GM12874 (cell line): ENCODE measurements around the gene LRRC47.

Source experiments
- CTCF ChIP-seq: IDR thresholded peaks from 2 replicates; pipeline ENCODE4 v1.5.1; 2011; ENCODE audit warnings: low read depth, mild to moderate bottlenecking, control low read depth, low read length, moderate library complexity; ENCODE audit not compliant: insufficient read depth

The LRRC47 gene

GRCh38 chr1:3741566-3742438 is 54.5 kb downstream of the LRRC47 start:
- TF ChIP-seq CTCF: no peak

- TF ChIP-seq CTCF: no peak
Observed at GRCh38 chr1:3740752-3741151, 55.5 kb downstream of the LRRC47 start.

- no peak for TF ChIP-seq CTCF
Observed at GRCh38 chr1:3740042-3740441, 56.3 kb downstream of the LRRC47 start.

- no peak for TF ChIP-seq CTCF
Observed at GRCh38 chr1:3738943-3739342, 57.4 kb downstream of the LRRC47 start.

GRCh38 chr1:3736708-3737107 is 59.6 kb downstream of the LRRC47 start:
- no peak for TF ChIP-seq CTCF

GRCh38 chr1:3736131-3736561 is 60.2 kb downstream of the LRRC47 start:
- TF ChIP-seq CTCF: no peak

GRCh38 chr1:3735688-3736087 is 60.6 kb downstream of the LRRC47 start:
- TF ChIP-seq CTCF: no peak
